HS-5 (cell line): ENCODE results near the gene MS4A4E.
"Not testable (repeated sequence)": the region's sequence is repeated elsewhere in the genome, so short reads cannot be mapped to it uniquely, and the experiment has no call there.

Experiments
- DNase-seq: peaks from one replicate; pipeline ENCODE4 v3.0.0-alpha.2; 2012; ENCODE audit warnings: low read depth

Gene MS4A4E

GRCh38 chr11:60170566-60170965, 72.4 kb downstream of the MS4A4E start:
- no peak for DNase-seq

DNA sequence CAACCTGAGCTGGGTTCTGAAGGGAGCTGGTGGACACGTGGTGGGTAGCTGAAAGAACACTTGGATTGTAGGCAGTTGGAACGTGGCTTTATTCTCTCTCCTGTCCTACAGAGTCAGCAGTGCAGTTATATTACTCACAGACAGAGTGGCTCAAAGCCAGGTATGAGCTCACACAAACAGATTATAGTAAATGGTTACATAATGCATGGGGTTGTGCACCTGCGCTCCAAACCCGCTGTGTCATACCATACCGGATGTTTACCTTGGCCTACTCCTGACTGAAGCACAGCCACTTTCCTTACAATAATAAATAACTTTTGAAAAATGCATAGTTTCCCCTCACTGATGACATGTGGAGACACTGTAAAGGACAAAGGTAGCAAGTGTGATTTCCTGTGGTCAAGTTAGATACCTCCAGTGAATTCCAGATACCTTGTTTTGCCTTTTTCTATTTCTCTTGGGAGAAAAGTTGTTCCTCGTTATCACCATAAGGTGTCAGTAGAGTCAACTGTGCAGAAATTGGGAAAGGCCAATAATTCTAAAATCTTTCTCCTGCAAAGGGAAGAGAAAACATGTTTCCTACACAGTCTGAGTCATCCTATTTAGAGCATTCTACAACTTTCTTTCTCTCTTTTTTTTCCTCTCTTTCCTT, 73.5 kb downstream of the MS4A4E start:
- no peak for DNase-seq

DNA sequence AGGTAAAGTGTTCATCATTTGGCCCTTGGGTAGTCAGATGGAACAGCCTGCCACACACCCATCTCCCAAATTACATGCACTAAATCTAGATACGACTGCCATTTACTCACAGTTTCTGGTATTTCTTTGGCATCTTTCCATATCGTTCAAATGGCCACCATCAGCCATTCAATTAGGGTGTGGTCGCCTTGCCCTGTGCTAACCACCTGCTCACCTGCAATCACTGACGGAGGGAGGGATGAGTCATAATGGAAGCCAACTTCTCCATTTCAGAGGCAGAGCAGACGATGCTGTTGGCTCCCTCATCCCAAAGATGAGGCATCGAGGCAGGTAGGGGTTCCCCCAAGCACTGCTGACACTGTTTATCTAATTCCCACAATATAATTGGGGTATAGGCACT, 74.6 kb downstream of the MS4A4E start:
- no peak for DNase-seq

GRCh38 chr11:60165951-60166350, 77.0 kb downstream of the MS4A4E start:
- no peak for DNase-seq

GRCh38 chr11:60165538-60165937, 77.4 kb downstream of the MS4A4E start:
- DNase-seq = no peak

- DNase-seq = no peak
Measured at GRCh38 chr11:60164550-60165075, 78.3 kb downstream of the MS4A4E start.

- no peak for DNase-seq
Measured at GRCh38 chr11:60161766-60162165, 81.2 kb downstream of the MS4A4E start.

DNA sequence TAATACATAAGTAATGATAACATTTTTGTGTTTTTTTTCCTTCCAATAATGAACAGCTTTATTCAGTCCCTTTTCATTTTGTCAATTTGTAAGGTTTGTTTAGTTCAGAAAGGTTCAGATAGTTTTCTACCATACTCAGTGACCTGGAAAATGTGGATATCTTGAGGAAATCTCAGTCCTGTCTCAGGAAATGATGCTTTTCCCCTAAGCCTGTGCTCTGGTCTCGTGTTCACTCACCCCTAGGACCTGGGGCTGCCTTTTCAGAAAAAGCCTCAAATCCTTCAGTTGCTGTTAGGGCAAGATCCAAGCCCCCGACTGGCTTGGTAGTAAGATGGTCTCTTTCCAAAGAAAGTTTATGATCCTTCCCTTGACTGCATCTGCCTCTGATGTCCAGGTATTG, 81.8 kb downstream of the MS4A4E start:
- no peak for DNase-seq

DNA sequence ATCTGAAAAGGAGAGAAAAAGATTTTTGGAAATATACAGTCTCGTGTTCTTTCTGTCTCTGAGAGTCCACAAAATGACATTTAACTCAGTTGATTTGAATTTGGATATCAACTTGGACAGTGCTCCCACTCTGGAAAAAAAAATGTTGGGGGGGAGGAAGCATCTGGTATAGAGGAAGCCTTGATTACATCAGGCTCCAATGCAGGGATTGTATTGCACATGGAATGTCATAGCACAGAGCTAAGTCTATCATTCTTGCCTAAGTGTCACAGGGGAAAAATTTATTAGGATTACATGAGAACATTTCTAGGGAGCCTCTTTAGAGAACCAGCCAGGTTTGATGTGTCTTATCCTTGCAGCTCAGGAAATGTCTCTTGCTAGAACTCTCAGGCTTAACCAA, 83.1 kb downstream of the MS4A4E start:
- DNase-seq = no peak

DNA sequence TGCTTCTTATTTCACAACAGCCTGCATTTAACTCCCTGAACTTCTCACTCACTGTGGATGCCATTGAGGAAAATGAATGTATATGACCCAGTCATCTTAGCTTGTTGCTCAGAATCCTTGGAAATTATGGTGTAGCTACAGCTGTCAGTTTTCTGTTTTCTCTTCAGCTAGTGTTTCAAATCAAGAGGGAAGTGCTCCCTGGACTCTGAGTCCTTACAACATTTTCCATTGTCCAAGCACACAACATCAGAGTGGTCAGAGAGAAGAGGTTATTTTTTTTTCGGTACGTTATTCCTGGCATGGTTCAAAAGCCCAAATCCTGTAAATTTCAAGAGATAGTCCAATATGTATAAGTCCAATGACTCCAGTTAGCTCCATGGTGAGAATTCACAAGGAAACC, 83.7 kb downstream of the MS4A4E start:
- no peak for DNase-seq

- no peak for DNase-seq
Measured at GRCh38 chr11:60158636-60159035, 84.3 kb downstream of the MS4A4E start.

DNA sequence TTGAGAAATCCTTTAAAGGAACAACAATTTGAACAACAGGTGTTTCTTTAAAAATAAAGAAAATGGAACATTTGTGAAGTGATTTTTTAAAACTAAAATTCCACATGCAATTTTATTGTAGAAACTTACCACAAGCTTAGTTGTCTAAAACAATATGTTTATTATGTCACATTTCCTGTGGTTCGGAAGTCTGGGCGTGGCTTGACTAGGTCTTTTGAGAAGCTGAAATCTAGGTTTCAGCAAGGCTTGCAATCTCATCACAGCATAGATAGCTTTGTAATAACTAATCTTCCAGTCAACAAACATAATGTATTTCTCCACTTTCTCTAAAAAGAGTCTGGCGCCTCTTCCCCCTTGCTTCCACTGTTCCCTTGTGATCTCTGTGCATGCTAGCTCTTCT, 87.0 kb downstream of the MS4A4E start:
- no peak for DNase-seq

DNA sequence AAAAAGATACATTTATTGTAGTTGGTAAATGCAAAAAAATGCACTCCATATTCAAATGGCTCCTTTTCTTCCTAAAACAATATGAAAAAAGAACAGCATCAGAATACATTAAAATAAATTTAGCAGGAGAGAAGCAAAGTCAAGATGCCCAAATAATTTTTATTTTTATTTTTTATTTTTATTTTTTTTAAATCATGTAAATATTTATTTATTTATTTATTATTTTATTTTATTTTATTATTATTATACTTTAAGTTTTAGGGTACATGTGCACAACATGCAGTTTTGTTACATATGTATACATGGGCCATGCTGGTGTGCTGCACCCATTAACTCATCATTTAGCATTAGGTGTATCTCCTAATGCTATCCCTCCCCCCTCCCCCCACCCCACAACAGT, 90.2 kb downstream of the MS4A4E start:
- DNase-seq = not testable (repeated sequence)

GRCh38 chr11:60150279-60150678, 92.7 kb downstream of the MS4A4E start:
- no peak for DNase-seq
